Activated T-cell treated with anti-CD3 and anti-CD28 coated beads for 1 hour (primary cell): ENCODE results near the gene CDK9.
"Not testable (repeated sequence)": the region's sequence is repeated elsewhere in the genome, so short reads cannot be mapped to it uniquely, and the experiment has no call there.

Experiments
- DNase-seq: peaks from one replicate; pipeline ENCODE4 v3.0.0-alpha.2; 2020; ENCODE audit warnings: low read depth

Gene CDK9

DNA sequence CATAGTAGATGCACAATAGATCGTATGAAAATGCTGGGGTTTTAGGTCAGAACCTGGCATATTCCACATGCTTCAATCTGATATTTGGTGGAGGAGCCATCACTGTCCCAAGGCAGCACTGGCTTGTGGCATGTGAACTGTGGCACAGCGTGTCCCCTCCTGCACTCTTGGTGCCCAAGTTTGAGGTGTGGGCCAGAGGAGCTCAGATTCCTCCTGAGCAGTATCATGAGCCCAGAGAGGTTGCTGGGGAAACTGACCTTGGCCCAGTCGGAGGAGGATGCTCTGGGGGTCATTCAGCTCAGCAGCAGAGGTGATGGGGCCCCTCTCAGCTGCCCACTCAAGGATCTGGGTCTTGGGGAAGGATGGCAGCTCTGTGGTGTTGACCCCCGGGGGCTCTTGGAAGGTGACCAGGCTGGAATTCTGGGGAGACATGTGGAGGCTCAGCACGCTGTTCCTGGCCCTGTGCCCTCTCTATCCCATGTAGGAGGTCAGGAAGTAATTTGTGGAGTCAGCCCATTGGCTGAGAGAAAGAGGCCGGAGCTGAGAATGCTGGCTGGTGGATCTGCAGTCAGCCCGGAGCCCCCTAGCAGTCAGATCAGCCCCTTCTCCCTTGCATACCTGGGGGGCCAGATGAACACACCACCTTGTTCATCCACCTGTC lies 40.5 kb downstream of the CDK9 start:
- DNase-seq: no peak

DNA sequence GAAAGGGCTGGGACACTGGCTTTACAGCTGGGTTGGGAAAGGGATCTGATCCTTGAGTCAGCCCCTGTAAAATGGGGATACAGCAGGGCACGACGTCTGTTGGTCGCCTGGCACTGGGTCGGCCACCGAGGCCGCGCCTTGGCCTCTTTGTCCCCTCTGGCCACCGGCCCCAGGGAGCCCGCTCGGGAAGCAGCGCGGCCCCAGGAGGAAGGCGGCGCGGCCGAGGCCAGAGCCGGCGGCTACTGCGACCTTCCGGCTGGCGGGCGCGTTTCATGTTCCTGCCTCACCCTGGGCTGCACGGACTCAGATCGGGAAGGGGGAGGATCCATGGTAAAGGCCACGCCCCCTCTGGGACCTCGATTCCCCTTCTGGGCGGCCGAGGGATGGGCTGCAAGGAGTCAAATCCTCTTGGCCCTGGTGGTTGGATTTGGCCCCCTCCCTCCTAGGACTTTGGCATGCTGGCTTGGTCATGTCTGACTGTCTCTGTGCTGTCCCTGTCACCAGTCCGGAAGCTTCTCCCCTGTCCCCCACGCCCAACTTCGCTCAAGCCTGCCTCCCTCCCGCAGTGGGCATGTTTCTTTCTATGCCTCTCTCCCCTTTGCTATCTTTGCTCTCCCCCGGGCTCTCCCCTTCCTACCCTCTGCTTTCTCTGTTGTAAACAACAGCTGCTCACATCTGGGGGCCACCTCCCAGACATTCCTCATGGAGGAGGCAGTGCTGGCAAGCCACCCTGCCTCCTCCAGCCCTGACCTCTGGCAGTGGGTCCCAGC lies 42.6 kb downstream of the CDK9 start:
- DNase-seq: no peak

GRCh38 chr9:127829205-127829906 lies 43.5 kb downstream of the CDK9 start:
- DNase-seq: no peak

DNA sequence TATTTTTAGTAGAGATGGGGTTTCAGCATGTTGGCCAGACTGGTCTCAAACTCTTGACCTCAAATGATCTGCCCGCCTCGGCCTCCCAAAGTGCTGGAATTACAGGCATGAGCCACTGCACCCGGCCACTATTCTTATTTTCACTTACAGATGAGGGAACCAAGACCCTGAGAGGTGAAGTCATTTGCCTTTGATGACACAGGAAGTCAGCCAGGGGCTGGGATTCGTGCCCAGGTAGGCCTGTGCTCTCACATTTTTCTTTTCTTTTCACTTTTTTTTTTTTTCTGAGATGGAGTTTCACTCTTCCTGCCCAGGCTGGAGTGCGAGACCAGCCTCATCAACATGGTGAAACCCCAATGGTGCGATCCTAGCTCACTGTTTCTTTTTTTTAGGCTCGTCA lies 46.4 kb downstream of the CDK9 start:
- no peak for DNase-seq

DNA sequence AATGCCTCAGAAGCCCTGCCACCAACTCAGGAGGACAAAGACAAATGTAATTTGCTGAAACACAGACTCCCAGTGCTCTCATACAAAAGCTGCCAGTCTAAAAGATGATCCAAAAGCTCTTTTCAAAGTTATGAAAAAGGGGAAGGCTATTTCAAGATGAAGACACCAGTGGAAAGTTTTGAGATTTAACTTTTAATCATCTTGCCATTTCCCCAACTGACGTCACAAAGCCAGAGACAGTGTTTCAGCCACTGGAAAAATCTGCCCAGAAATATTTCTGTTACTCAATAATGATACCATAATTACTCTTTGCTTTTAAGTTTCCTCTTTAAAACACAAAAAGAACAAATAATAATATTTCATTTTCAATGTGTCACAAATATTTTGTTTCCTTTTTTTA lies 47.7 kb downstream of the CDK9 start:
- DNase-seq: no peak

- DNase-seq: no peak
These were observed 50.2 kb downstream of the CDK9 start for GRCh38 chr9:127835991-127836516.

DNA sequence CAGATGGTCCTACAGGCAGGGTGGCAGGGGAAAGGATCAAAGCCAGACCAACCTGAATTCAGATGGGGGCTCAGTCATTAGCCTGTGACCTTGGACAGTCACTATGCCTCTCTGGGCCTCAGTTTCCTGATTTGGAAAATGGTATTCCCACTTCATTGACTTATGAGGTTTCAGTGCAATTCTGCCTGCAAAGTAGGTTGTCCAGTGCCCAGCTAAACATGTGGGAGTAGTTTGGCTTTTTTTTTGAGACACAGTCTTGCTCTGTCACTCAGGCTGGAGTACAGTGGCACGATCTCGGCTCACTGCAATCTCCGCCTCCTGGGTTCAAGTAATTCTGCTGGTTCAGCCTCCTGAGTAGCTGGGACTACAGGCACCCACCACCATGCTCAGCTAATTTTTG lies 50.7 kb downstream of the CDK9 start:
- DNase-seq: not testable (repeated sequence)

- no peak for DNase-seq
These were observed 51.5 kb downstream of the CDK9 start for GRCh38 chr9:127837346-127837745.

- no peak for DNase-seq
These were observed 52.7 kb downstream of the CDK9 start for GRCh38 chr9:127838375-127839078.
